IPS-20b (cell line): ENCODE results near the gene TUBB8B.
"Not testable (repeated sequence)": the region's sequence is repeated elsewhere in the genome, so short reads cannot be mapped to it uniquely, and the experiment has no call there.

Experiments
- H3K27ac ChIP-seq: one replicate; pipeline ENCODE4 v1.5.1; 2013; ENCODE audit warnings: low read length
- H3K27me3 ChIP-seq: 2 replicates; pipeline ENCODE4 v1.6.1; 2013; ENCODE audit warnings: mild to moderate bottlenecking, low read length, inconsistent platforms; ENCODE audit not compliant: insufficient read depth
- H3K36me3 ChIP-seq: 2 replicates; pipeline ENCODE4 v1.6.1; 2013; ENCODE audit warnings: low read depth, mild to moderate bottlenecking, inconsistent platforms, low read length, moderate library complexity; ENCODE audit not compliant: insufficient read depth
- H3K4me1 ChIP-seq: 2 replicates; pipeline ENCODE4 v1.6.1; 2013; ENCODE audit warnings: mild to moderate bottlenecking, control low read depth, inconsistent platforms, low read length, moderate library complexity; ENCODE audit not compliant: insufficient read depth
- H3K4me3 ChIP-seq: 2 replicates; pipeline ENCODE4 v1.5.1; 2013; ENCODE audit warnings: mild to moderate bottlenecking, low read length, inconsistent platforms
- H3K9ac ChIP-seq: 2 replicates; pipeline ENCODE4 v1.6.1; 2013; ENCODE audit warnings: low read depth, mild to moderate bottlenecking, inconsistent platforms, low read length, moderate library complexity
- H3K9me3 ChIP-seq: 2 replicates; pipeline ENCODE4 v1.6.1; 2013; ENCODE audit warnings: mild to moderate bottlenecking, low read depth, low read length, inconsistent platforms; ENCODE audit not compliant: insufficient read depth

TUBB8B gene

GRCh38 chr18:49176-49665 is at the start of gene TUBB8B:
TSS of gene TUBB8B (minus strand) at chr18:49615. CDS start at chr18:49557, 58 bp downstream.
- H3K9ac ChIP-seq, H3K4me3 ChIP-seq, H3K4me1 ChIP-seq, H3K27me3 ChIP-seq, H3K36me3 ChIP-seq, H3K9me3 ChIP-seq, H3K27ac ChIP-seq: not testable (repeated sequence)

DNA sequence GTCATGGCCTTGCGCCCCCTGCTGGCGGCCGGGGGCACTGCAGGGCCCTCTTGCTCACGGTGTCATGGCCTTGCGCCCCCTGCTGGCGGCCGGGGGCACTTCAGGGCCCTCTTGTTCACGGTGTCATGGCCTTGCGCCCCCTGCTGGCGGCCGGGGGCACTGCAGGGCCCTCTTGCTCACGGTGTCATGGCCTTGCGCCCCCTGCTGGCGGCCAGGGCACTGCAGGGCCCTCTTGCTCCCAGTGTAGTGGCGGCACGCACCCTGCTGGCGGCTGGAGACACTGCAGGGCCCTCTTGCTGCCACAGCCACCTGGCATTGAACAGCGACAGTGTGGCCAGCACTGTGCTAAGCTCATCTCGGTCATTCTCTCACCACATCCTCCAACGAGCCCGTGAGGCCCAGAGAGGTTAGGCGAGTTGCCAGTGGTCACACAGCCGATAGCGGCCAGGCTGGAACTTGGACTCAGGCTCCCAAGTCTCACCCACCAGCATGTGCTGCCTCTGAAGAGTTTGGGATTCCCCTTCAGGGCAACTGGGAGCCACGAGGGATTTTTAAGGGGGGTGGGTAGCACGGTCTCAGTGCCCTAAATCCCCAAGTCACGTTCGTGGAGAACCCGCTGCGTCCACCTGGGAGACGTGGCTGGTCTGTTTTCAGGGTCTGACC is 48.0 kb upstream of the TUBB8B start:
- H3K27me3 ChIP-seq, H3K4me1 ChIP-seq, H3K9ac ChIP-seq, H3K27ac ChIP-seq, H3K36me3 ChIP-seq, H3K4me3 ChIP-seq: not testable (repeated sequence)
- H3K9me3 ChIP-seq, result peaks cover 27% of the 10 kb centered on the region

DNA sequence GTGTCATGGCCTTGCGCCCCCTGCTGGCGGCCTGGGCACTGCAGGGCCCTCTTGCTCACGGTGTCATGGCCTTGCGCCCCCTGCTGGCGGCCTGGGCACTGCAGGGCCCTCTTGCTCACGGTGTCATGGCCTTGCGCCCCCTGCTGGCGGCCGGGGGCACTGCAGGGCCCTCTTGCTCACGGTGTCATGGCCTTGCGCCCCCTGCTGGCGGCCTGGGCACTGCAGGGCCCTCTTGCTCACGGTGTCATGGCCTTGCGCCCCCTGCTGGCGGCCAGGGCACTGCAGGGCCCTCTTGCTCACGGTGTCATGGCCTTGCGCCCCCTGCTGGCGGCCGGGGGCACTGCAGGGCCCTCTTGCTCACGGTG is 47.3 kb upstream of the TUBB8B start:
- not testable (repeated sequence) for H3K27ac ChIP-seq, H3K4me1 ChIP-seq, H3K27me3 ChIP-seq, H3K36me3 ChIP-seq, H3K4me3 ChIP-seq, H3K9ac ChIP-seq
- H3K9me3 ChIP-seq, result peaks cover 27% of the 10 kb centered on the region

DNA sequence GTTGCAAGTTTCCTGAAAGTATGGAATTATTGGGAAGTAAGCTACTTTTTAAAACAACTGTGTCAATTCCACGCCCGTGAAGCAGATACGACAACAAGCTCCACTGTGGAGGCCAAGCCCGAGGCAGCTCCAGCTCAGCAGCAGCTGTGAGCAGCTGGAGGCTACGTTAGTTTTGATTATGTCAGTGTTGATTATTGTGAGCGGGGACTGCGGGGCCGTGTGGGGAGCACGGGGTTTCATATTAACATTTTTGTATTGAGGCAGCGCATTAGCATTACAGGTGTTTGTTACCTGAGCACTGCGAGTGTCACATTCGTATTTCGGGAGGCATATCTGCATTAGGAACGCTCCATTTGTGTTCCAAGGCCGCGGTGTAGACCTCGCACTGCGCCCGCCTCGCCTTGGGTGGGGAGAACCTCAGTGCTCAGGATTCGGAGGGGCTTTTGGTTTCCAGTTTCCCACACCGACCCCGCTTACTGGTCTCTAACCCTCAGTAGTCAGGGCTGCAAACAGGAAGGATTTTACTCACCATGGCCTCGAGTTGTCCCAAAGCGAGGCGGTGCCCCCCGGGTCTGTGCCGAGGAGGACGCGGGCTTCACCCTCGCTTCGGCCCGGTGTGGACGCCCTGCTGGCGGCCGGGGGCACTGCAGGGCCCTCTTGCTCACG is 46.8 kb upstream of the TUBB8B start:
- not testable (repeated sequence) for H3K9ac ChIP-seq

DNA sequence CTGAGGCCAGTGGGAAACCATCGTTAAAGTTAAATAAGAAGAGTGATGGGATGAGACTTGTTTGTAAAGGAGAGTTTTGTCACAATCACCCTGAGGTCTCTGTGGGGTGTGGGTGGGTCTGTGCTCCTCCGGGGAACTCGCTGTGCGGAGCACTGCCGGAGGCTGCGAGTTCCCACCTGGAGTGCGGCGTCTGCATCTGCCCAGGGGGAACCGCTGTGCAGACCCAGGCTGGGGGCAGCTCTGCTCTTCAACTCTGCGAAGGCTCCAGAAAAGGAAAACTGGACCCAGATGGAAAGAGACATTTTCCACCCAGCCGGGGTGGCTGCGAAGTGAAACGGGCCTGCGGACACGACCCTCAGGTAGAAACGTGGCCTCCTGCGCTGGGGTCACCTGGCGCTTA is 46.2 kb upstream of the TUBB8B start:
- peaks cover 16% of the 10 kb centered on the region for H3K9me3 ChIP-seq
- H3K4me3 ChIP-seq, H3K27me3 ChIP-seq, H3K9ac ChIP-seq, H3K4me1 ChIP-seq, H3K27ac ChIP-seq, H3K36me3 ChIP-seq: not testable (repeated sequence)

More for the DNA sequence above, 46.8 kb upstream of the TUBB8B start:
- H3K36me3 ChIP-seq, H3K27me3 ChIP-seq, H3K4me3 ChIP-seq, H3K27ac ChIP-seq, H3K4me1 ChIP-seq: not testable (repeated sequence)
- peaks cover 23% of the 10 kb centered on the region for H3K9me3 ChIP-seq

GRCh38 chr18:93897-94408 is 44.5 kb upstream of the TUBB8B start:
- not testable (repeated sequence) for H3K27ac ChIP-seq, H3K36me3 ChIP-seq, H3K27me3 ChIP-seq, H3K9me3 ChIP-seq, H3K9ac ChIP-seq, H3K4me3 ChIP-seq, H3K4me1 ChIP-seq

GRCh38 chr18:91561-91960 is 42.1 kb upstream of the TUBB8B start:
- H3K27me3 ChIP-seq, H3K4me3 ChIP-seq, H3K27ac ChIP-seq, H3K9me3 ChIP-seq, H3K9ac ChIP-seq, H3K36me3 ChIP-seq, H3K4me1 ChIP-seq: not testable (repeated sequence)

- not testable (repeated sequence) for H3K9ac ChIP-seq, H3K4me1 ChIP-seq, H3K27ac ChIP-seq, H3K9me3 ChIP-seq, H3K27me3 ChIP-seq, H3K4me3 ChIP-seq, H3K36me3 ChIP-seq
These were observed 41.2 kb upstream of the TUBB8B start for GRCh38 chr18:90396-91193.

- not testable (repeated sequence) for H3K27ac ChIP-seq, H3K36me3 ChIP-seq, H3K4me1 ChIP-seq, H3K27me3 ChIP-seq, H3K4me3 ChIP-seq, H3K9ac ChIP-seq, H3K9me3 ChIP-seq
These were observed 39.7 kb upstream of the TUBB8B start for GRCh38 chr18:89124-89523.

DNA sequence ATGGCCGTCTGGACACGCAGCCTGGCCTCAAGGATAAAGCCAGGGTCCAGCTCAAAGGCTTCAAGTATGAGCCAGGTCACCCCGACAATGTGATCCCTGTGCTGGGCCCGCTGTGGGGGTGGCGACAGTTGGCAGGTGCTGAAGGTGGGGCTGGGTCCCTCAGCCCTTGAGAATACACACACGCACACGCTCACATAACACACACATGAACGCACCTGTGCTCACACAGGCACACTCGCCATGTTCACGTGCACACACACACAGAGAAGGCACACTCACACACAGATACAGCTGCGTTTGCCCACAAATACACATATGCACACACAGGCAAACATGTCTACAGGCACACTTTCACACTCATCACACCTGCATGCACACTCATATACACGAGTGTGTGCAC is 35.4 kb upstream of the TUBB8B start:
- not testable (repeated sequence) for H3K4me1 ChIP-seq, H3K36me3 ChIP-seq, H3K9ac ChIP-seq, H3K27me3 ChIP-seq, H3K4me3 ChIP-seq, H3K27ac ChIP-seq
- H3K9me3 ChIP-seq, result peaks cover 20% of the 10 kb centered on the region

DNA sequence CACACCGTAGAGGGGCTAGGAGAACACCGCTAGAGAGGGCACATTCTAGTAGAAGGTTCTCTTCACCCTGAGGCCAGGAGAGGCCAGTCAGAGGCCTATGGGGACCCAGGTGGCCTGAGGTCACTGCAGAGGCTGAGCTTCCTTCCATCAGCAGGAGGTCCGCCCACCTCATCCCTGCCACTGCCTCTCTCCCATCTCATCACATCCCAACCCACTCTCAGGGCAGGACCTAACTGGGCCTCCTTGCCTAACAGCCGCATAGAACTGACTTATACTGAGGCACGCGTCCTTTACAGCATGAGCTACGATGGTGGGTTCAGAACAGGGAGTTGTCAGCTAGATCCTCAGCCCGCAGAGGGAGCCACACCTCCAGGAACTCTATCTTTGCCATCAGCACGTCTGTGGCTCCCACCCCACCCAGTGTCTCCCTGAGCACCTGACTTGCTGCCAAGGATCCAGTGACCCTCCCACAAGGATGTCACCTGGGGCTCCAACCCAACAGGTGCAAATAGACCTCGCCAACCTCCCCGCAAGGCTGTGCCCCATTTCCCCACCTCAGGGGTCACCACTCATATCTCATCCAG is 33.3 kb upstream of the TUBB8B start:
- H3K9ac ChIP-seq, H3K4me3 ChIP-seq, H3K27ac ChIP-seq, H3K27me3 ChIP-seq, H3K36me3 ChIP-seq, H3K4me1 ChIP-seq: not testable (repeated sequence)
- H3K9me3 ChIP-seq, result peaks cover 20% of the 10 kb centered on the region
